ENCODE results near the gene NFKBIE. TPM values are rescaled to one million over a fixed set of nuclear protein-coding genes. Genes with fewer than 3 reads are reported as not detected.
A peak's percentile ranks its signal among the peaks of the same experiment; 100 is the strongest.

The NFKBIE gene
- total and polyA plus RNA-seq, 9 of the 15 experiments (the other 6 are each of a cell fraction or from before 2014, with no cell fraction given) = 2.1 to 16.4 (median 11.7) TPM

GRCh38 chr6:44257025-44257752 lies 8.2 kb downstream of the NFKBIE start, which contains the start of gene SLC35B2 (continued):
- TF ChIP-seq DEAF1 (CRISPR knock-in tag; IDR thresholded peaks at IDR 0.05) (no peak), MAX (CRISPR knock-in tag; IDR thresholded peaks at IDR 0.05) (peak; percentile 96), HNRNPUL1 (IDR thresholded peaks at IDR 0.05; ENCODE audit: low read length) (no peak), POLR2A (conservative IDR thresholded peaks at IDR 0.05) (peak; percentile 75), SMARCB1 (IDR thresholded peaks at IDR 0.05; ENCODE audit: insufficient read length, low read depth) (no peak), ZNF253 (CRISPR knock-in tag; conservative IDR thresholded peaks at IDR 0.05) (no peak), RAD21 (CRISPR knock-in tag; conservative IDR thresholded peaks at IDR 0.05 in 1 of 2, IDR thresholded peaks at IDR 0.05 in 1 of 2) (peak in 1 of 2 experiments; percentile 57; a peak in 3 of 4 replicates), MCM2 (IDR thresholded peaks at IDR 0.05; ENCODE audit: low read depth) (no peak), ZBED1 (IDR thresholded peaks at IDR 0.05) (no peak; the same call in 1 of the 2 replicates), RREB1 (CRISPR knock-in tag; IDR thresholded peaks at IDR 0.05) (0 out of 2 replicates have a peak, but pooled peaks have one; percentile 17), MXD1 (CRISPR knock-in tag; IDR thresholded peaks at IDR 0.05; ENCODE audit: borderline replicate concordance, poor library complexity, severe bottlenecking) (peak; percentile 85), RBM25 (IDR thresholded peaks at IDR 0.05; ENCODE audit: low read depth, low read length, severe bottlenecking) (no peak), CHCHD3 (CRISPR knock-in tag; IDR thresholded peaks at IDR 0.05) (no peak), NR2C2 (CRISPR knock-in tag; IDR thresholded peaks at IDR 0.05) (peak; percentile 54), NR2C2 (tag; IDR thresholded peaks at IDR 0.05) (no peak; the same call in 1 of the 2 replicates), TCF7 (IDR thresholded peaks at IDR 0.05; ENCODE audit: borderline replicate concordance) (no peak), HSF4 (CRISPR knock-in tag; IDR thresholded peaks at IDR 0.05; ENCODE audit: borderline replicate concordance) (no peak), ZNF436 (CRISPR knock-in tag; IDR thresholded peaks at IDR 0.05) (no peak), MYBL2 (IDR thresholded peaks at IDR 0.05; ENCODE audit: low read depth) (no peak), MYBL2 (CRISPR knock-in tag; IDR thresholded peaks at IDR 0.05; ENCODE audit: borderline replicate concordance) (no peak), KLF16 (IDR thresholded peaks at IDR 0.05) (no peak)
